Nephron (organoid): ENCODE measurements around the gene ACKR3.
A peak's percentile ranks its signal among the peaks of the same experiment; 100 is the strongest.

Experiments
- H3K27ac Mint-ChIP-seq, 3 experiments: 2 replicates each; pipeline ENCODE4 v1.8.0; 2020; ENCODE audit warnings: mixed read lengths in 3 of 3, mild to moderate bottlenecking in 2 of 3, moderate library complexity in 1 of 3
- H3K27me3 Mint-ChIP-seq: 2 replicates; pipeline ENCODE4 v1.8.0; 2021; ENCODE audit warnings: low read depth, mild to moderate bottlenecking, moderate library complexity, mixed read lengths
- H3K36me3 Mint-ChIP-seq: 2 replicates; pipeline ENCODE4 v1.8.0; 2020; ENCODE audit warnings: low read depth, mixed read lengths
- H3K4me1 Mint-ChIP-seq: 2 replicates; pipeline ENCODE4 v1.8.0; 2020; ENCODE audit warnings: mixed read lengths
- H3K4me3 Mint-ChIP-seq, 3 experiments: 2 replicates each; pipeline ENCODE4 v1.8.0; 2020; ENCODE audit warnings: mild to moderate bottlenecking in 3 of 3, mixed read lengths in 3 of 3, moderate library complexity in 2 of 3
- H3K9me3 Mint-ChIP-seq: 2 replicates; pipeline ENCODE4 v1.8.0; 2020; ENCODE audit warnings: mixed read lengths
- TF ChIP-seq, protein P1 (sequence below), 3 experiments: fragments of 200-600 bp; sonication (generic); IDR thresholded peaks; one replicate each; pipeline ENCODE4 v1.5.0; 2021; ENCODE audit warnings: antibody characterized with exemption in 3 of 3; ENCODE audit not compliant: unreplicated experiment in 3 of 3

Gene ACKR3

DNA sequence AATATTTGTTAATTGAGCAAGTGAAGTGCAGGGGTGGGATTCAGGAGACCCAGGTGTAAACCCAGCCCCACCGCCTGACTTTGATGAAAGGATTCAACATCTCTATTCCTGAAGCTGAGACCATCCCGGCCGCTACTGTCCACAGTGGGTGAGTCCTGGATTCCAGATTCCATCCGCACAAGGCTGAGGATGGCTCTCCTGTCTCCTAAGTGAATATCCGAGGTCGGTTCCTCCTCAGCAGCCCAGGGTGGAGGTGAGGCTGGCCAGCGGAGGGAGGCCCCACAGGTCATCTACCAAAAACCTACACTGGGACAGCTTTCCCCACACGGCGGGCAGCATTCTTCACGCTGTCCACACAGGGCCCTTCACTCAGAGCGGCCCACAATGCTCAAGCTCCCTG, 57.6 kb downstream of the ACKR3 start:
- H3K36me3 Mint-ChIP-seq = no peaks in the 10 kb centered on the region
- no peaks in the 10 kb centered on the region for H3K9me3 Mint-ChIP-seq
- TF ChIP-seq, protein P1, sequence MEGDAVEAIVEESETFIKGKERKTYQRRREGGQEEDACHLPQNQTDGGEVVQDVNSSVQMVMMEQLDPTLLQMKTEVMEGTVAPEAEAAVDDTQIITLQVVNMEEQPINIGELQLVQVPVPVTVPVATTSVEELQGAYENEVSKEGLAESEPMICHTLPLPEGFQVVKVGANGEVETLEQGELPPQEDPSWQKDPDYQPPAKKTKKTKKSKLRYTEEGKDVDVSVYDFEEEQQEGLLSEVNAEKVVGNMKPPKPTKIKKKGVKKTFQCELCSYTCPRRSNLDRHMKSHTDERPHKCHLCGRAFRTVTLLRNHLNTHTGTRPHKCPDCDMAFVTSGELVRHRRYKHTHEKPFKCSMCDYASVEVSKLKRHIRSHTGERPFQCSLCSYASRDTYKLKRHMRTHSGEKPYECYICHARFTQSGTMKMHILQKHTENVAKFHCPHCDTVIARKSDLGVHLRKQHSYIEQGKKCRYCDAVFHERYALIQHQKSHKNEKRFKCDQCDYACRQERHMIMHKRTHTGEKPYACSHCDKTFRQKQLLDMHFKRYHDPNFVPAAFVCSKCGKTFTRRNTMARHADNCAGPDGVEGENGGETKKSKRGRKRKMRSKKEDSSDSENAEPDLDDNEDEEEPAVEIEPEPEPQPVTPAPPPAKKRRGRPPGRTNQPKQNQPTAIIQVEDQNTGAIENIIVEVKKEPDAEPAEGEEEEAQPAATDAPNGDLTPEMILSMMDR (IDR thresholded peaks at IDR 0.05; ENCODE audit: unreplicated experiment in 3 of 3) = no peak
- no peak overlapping the region for H3K4me3 Mint-ChIP-seq
- no peak overlapping the region for H3K27ac Mint-ChIP-seq
- H3K4me1 Mint-ChIP-seq = peaks cover 9% of the 10 kb centered on the region
- peaks cover 41% of the 10 kb centered on the region for H3K27me3 Mint-ChIP-seq

DNA sequence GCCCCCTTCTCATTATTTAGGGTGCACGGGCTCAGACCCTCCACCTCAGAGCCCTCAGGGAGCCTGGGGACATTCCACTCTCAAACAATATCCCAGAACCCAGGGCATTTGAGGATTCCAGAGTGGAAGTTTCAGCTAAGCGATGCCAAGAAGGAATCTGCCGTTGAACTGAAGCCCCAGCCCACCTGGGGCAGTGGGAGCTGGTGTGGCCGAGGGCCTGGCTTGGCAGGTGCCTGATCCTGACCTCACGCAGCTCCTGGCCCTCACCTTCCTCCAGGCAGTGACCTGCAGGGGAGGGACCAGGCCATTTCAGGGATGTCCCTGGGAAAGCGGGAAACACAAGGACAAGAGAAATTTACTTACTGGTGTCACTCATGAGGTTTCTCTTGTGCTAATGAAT, 58.2 kb downstream of the ACKR3 start:
- no peaks in the 10 kb centered on the region for H3K36me3 Mint-ChIP-seq
- H3K27ac Mint-ChIP-seq = no peak overlapping the region
- TF ChIP-seq, protein P1 (IDR thresholded peaks at IDR 0.05; ENCODE audit: unreplicated experiment in 3 of 3) = no peak
- peaks cover 44% of the 10 kb centered on the region for H3K27me3 Mint-ChIP-seq
- H3K9me3 Mint-ChIP-seq = no peaks in the 10 kb centered on the region
- peaks cover 9% of the 10 kb centered on the region for H3K4me1 Mint-ChIP-seq
- H3K4me3 Mint-ChIP-seq = no peak overlapping the region

DNA sequence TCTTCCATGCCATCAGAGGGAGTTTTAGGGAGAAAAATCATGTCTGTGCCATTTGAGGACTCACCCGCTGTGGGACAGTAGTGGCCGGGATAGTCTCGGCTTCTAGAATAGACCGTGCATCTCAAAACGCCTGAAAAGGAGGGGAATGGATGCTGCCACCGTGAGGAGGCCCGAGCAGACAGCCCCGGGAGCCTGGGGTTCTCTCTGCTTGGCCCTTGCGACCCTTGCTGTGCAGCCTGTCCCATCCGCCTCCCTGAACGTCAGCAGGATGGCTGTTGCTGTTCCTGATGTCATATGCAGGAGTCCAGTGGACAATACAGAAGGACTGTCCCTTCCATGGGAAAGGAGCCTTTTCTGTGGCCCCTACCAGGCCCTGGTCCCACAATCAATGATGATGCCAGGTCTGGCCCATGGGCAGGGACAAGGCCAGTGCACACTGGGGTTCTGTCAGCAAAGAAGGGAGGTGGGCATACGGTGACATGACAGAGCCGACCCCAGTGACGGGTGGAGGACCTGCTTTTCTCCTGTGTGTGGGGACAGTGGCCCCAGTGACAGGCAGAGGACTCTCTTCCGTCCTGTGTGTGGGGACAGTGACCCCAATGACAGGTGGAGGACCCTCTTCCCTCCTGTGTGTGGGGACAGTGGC, 58.8 kb downstream of the ACKR3 start:
- Mint-ChIP-seq H3K4me3 (no peak overlapping the region), H3K4me1 (peaks cover 9% of the 10 kb centered on the region), H3K27me3 (peaks cover 49% of the 10 kb centered on the region), H3K9me3 (no peaks in the 10 kb centered on the region), H3K27ac (no peak overlapping the region), H3K36me3 (no peaks in the 10 kb centered on the region)
- TF ChIP-seq, protein P1 (IDR thresholded peaks at IDR 0.05; ENCODE audit: unreplicated experiment in 3 of 3) = no peak

DNA sequence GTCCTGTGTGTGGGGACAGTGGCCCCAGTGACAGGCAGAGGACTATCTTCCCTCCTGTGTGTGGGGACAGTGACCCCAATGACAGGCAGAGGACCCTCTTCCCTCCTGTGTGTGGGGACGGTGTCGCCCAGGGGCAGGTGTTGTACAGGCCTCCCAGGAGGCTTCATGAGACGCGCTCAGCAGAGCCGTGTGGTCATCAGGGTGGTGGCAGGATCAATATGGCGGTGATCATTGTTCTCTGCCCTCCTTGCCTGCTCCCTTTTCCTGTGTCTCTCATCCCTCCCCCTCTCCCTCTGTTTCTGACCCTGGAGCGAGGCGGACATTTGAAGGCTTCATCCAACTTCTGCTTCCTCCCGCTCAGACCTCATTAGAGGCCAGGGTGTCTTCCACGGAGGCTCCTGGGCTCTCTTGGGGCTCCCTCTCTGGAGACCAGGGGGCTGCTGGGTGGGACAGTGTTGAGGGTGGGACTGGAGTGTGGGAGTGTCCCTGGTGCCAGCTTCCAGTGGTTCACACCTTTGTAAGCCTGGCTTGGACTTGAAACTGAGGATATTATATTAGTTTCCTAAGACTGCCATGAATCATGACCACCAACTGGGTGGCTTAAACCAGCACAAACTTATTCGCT, 59.5 kb downstream of the ACKR3 start:
- H3K4me3 Mint-ChIP-seq = no peak overlapping the region
- TF ChIP-seq, protein P1 (IDR thresholded peaks at IDR 0.05; ENCODE audit: unreplicated experiment in 3 of 3) = no peak
- H3K4me1 Mint-ChIP-seq = peaks cover 10% of the 10 kb centered on the region
- peaks cover 48% of the 10 kb centered on the region for H3K27me3 Mint-ChIP-seq
- no peaks in the 10 kb centered on the region for H3K9me3 Mint-ChIP-seq
- H3K27ac Mint-ChIP-seq = no peak overlapping the region
- no peaks in the 10 kb centered on the region for H3K36me3 Mint-ChIP-seq

DNA sequence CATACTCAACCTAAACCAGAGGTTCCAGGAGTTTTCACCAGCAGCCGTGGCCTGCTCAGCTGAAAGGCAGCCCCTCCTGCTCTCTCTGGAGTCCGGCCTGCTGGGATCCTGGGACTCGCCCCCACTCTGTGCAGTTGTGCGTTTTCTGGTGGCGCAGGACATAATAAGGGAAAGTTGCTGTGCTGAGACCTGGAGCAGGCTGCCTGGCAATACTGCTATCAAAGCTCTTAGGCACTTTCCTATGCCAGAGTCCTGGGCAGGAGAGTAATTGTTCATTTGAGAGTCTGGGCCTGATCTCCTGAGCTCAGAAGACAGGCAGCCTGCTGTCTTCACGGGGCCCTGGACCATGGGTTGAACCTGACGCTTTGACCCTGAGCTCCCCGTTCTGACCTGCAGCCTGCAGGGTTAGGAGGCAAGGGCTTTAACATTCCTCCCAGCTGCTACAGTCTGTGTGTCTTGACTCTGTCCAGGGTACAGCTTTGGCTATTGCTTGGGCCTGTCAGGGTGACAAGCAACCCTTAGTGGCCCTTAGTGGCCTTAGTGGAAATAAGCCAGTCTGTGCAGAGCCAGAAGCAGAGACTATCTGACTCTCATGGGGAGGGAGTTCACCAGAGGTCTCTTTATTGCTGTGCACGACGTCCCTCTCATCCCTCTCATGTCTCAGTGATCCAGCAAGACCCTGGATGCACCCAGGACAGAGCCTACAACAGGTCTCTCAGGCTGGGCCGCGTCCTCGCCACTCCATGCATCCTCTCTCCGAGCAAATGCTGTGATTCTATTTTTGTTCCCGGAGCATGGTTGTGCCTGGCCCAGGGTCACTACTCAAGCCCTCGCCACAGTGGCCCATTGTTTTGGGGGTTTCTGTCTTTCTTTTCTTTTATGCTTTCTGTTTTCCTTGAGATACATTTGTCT, 60.6 kb downstream of the ACKR3 start:
- TF ChIP-seq, protein P1 (IDR thresholded peaks at IDR 0.05; ENCODE audit: unreplicated experiment in 3 of 3) = no peak
- Mint-ChIP-seq H3K27ac (peak overlapping the region; percentile 66 to 76 (median 66)), H3K4me3 (no peak overlapping the region), H3K36me3 (no peaks in the 10 kb centered on the region), H3K9me3 (no peaks in the 10 kb centered on the region), H3K27me3 (peaks cover 45% of the 10 kb centered on the region), H3K4me1 (peaks cover 13% of the 10 kb centered on the region)
